WTC11 (cell line): ENCODE results near the gene NOL4L. TPM values are rescaled to one million over a fixed set of nuclear protein-coding genes. Genes with fewer than 3 reads are reported as not detected.

ENCODE experiments used
- ATAC-seq: fragments of 200-7000 bp; cut with Tn5 transposase; 2 replicates; pipeline ENCODE4 v1.10.0; 2021; ENCODE audit warnings: mild to moderate bottlenecking, moderate library complexity
- CTCF ChIA-PET: fragments of 300-600 bp; sonication (Branson Sonifier 250); formaldehyde crosslinking; loops from one replicate; lab custom pipeline; 2021; ENCODE audit warnings: antibody characterized with exemption; lab: Charles Lee
- POLR2A ChIA-PET: fragments of 350-600 bp; sonication (Branson Sonifier 250); formaldehyde crosslinking; loops from one replicate; lab custom pipeline; 2021; ENCODE audit warnings: antibody characterized with exemption; lab: Charles Lee
- DNase-seq: peaks from one replicate; pipeline ENCODE4 v3.0.0; 2021; ENCODE audit warnings: low spot score
- H3K27ac Mint-ChIP-seq: 2 replicates; pipeline ENCODE4 v1.8.0; 2021; ENCODE audit warnings: mixed read lengths
- H3K27me3 Mint-ChIP-seq: 2 replicates; pipeline ENCODE4 v1.8.0; 2021; ENCODE audit warnings: low read depth, mild to moderate bottlenecking, moderate library complexity, mixed read lengths
- H3K36me3 Mint-ChIP-seq: 2 replicates; pipeline ENCODE4 v1.8.0; 2021; ENCODE audit warnings: mixed read lengths
- H3K4me1 Mint-ChIP-seq: 2 replicates; pipeline ENCODE4 v1.8.0; 2022; ENCODE audit warnings: mixed read lengths
- H3K4me3 Mint-ChIP-seq: 2 replicates; pipeline ENCODE4 v1.8.0; 2021; ENCODE audit warnings: mild to moderate bottlenecking, moderate library complexity, mixed read lengths
- H3K9me3 Mint-ChIP-seq: 2 replicates; pipeline ENCODE4 v1.8.0; 2021; ENCODE audit warnings: mixed read lengths
- ARID4B ChIP-seq: sonication (generic); formaldehyde crosslinking; IDR thresholded peaks from 2 replicates; pipeline ENCODE4 v1.8.0; 2023; ENCODE audit warnings: missing genetic modification reagents, mild to moderate bottlenecking, borderline replicate concordance
- ATF3 ChIP-seq: sonication (generic); formaldehyde crosslinking; conservative IDR thresholded peaks from 2 replicates; pipeline ENCODE4 v1.8.1; 2022; ENCODE audit warnings: mild to moderate bottlenecking, missing genetic modification reagents
- CTCF ChIP-seq: fragments of 200-600 bp; IDR thresholded peaks from 2 replicates; pipeline ENCODE4 v1.8.0; 2022; ENCODE audit warnings: antibody characterized with exemption
- ESRRA ChIP-seq: sonication (generic); formaldehyde crosslinking; IDR thresholded peaks from 2 replicates; pipeline ENCODE4 v1.8.1; 2022; ENCODE audit warnings: mild to moderate bottlenecking, missing genetic modification reagents, borderline replicate concordance
- ETV6 ChIP-seq: sonication (generic); formaldehyde crosslinking; IDR thresholded peaks from 2 replicates; pipeline ENCODE4 v1.8.1; 2022; ENCODE audit warnings: mild to moderate bottlenecking, missing genetic modification reagents
- GRHL2 ChIP-seq: fragments of 250-450 bp; sonication (Bioruptor Pico); IDR thresholded peaks from 2 replicates; pipeline ENCODE4 v1.8.0; 2022; ENCODE audit warnings: mild to moderate bottlenecking, moderate library complexity; ENCODE audit not compliant: insufficient replicate concordance, severe bottlenecking
- IRF2 ChIP-seq: sonication (generic); formaldehyde crosslinking; IDR thresholded peaks from 2 replicates; pipeline ENCODE4 v1.8.0; 2022; ENCODE audit warnings: low read depth, missing genetic modification reagents, borderline replicate concordance
- NFE2L1 ChIP-seq: sonication (generic); formaldehyde crosslinking; IDR thresholded peaks from 2 replicates; pipeline ENCODE4 v1.8.1; 2023; ENCODE audit warnings: missing genetic modification reagents
- NFYB ChIP-seq: sonication (generic); formaldehyde crosslinking; conservative IDR thresholded peaks from 2 replicates; pipeline ENCODE4 v1.8.0; 2022; ENCODE audit warnings: low read depth, missing genetic modification reagents
- NR1H2 ChIP-seq: sonication (generic); formaldehyde crosslinking; IDR thresholded peaks from 2 replicates; pipeline ENCODE4 v1.9.0; 2021; ENCODE audit warnings: mild to moderate bottlenecking, moderate library complexity, missing genetic modification reagents
- OVOL2 ChIP-seq: fragments of 250-450 bp; sonication (Bioruptor Pico); IDR thresholded peaks from 2 replicates; pipeline ENCODE4 v1.9.0; 2021; ENCODE audit warnings: mild to moderate bottlenecking, borderline replicate concordance
- PRRX2 ChIP-seq: fragments of 250-450 bp; sonication (Bioruptor Pico); IDR thresholded peaks from 2 replicates; pipeline ENCODE4 v1.8.0; 2021; ENCODE audit warnings: mild to moderate bottlenecking
- RORB ChIP-seq: fragments of 250-450 bp; sonication (Bioruptor Pico); IDR thresholded peaks from 2 replicates; pipeline ENCODE4 v1.9.0; 2021; ENCODE audit warnings: mild to moderate bottlenecking
- TP53 ChIP-seq: sonication (generic); formaldehyde crosslinking; IDR thresholded peaks from 2 replicates; pipeline ENCODE4 v1.8.1; 2023; ENCODE audit warnings: mild to moderate bottlenecking, missing genetic modification reagents
- USF1 ChIP-seq: sonication (generic); formaldehyde crosslinking; IDR thresholded peaks from 2 replicates; pipeline ENCODE4 v1.8.0; 2022; ENCODE audit warnings: mild to moderate bottlenecking, missing genetic modification reagents
- ZNF512 ChIP-seq: sonication (generic); formaldehyde crosslinking; IDR thresholded peaks from 2 replicates; pipeline ENCODE4 v1.8.1; 2022; ENCODE audit warnings: missing genetic modification reagents, borderline replicate concordance
- ZNF671 ChIP-seq: fragments of 250-450 bp; sonication (Bioruptor Pico); IDR thresholded peaks from 2 replicates; pipeline ENCODE4 v1.8.0; 2021; ENCODE audit warnings: mild to moderate bottlenecking
- total RNA-seq: library from RNA; stranded (reverse); gene quantifications from 3 replicates; pipeline ENCODE4 v1.2.3, GENCODE V29; 2021
- TF ChIP-seq, protein P1 (sequence below): fragments of 250-450 bp; sonication (Bioruptor Pico); IDR thresholded peaks from 2 replicates; pipeline ENCODE4 v1.9.0; 2021; ENCODE audit warnings: mild to moderate bottlenecking
- TF ChIP-seq, protein P2 (sequence below): sonication (generic); formaldehyde crosslinking; IDR thresholded peaks from 2 replicates; pipeline ENCODE4 v1.8.1; 2022; ENCODE audit warnings: low read depth, mild to moderate bottlenecking, moderate library complexity, missing genetic modification reagents, borderline replicate concordance
- TF ChIP-seq, protein P3 (sequence below): fragments of 250-450 bp; sonication (Bioruptor Pico); IDR thresholded peaks from 2 replicates; pipeline ENCODE4 v2.1.2; 2022; ENCODE audit warnings: mild to moderate bottlenecking, moderate library complexity

NOL4L gene
- total RNA-seq, 1 experiment from 2014 or later: 29.0 TPM

GRCh38 chr20:32510120-32510600, 75.0 kb downstream of the NOL4L start (continued):
- no peak for TF ChIP-seq USF1 (CRISPR knock-in tag)
- TF ChIP-seq, protein P1, sequence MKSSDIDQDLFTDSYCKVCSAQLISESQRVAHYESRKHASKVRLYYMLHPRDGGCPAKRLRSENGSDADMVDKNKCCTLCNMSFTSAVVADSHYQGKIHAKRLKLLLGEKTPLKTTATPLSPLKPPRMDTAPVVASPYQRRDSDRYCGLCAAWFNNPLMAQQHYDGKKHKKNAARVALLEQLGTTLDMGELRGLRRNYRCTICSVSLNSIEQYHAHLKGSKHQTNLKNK (CRISPR knock-in tag): no peak
- TF ChIP-seq, protein P2, sequence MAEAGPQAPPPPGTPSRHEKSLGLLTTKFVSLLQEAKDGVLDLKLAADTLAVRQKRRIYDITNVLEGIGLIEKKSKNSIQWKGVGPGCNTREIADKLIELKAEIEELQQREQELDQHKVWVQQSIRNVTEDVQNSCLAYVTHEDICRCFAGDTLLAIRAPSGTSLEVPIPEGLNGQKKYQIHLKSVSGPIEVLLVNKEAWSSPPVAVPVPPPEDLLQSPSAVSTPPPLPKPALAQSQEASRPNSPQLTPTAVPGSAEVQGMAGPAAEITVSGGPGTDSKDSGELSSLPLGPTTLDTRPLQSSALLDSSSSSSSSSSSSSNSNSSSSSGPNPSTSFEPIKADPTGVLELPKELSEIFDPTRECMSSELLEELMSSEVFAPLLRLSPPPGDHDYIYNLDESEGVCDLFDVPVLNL (CRISPR knock-in tag): no peak

- no peak for ATAC-seq
- Mint-ChIP-seq H3K4me1 (peaks cover 45% of the 10 kb centered on the region), H3K9me3 (no peaks in the 10 kb centered on the region), H3K27me3 (no peaks in the 10 kb centered on the region), H3K27ac (no peak overlapping the region), H3K36me3 (no peaks in the 10 kb centered on the region), H3K4me3 (no peak overlapping the region)
- CTCF ChIA-PET: interaction anchor here (0.5 to 0.7 kb wide), 2 partner anchors 15 to 20 kb away, joined by 3 to 4 read pairs; no protein-coding TSS in a partner anchor
- no peak for TF ChIP-seq ATF3 (CRISPR knock-in tag)
- TF ChIP-seq NR1H2 (CRISPR knock-in tag): no peak
- no peak for TF ChIP-seq NFYB
- TF ChIP-seq OVOL2: no peak
- TF ChIP-seq TP53 (CRISPR knock-in tag): no peak
- TF ChIP-seq GRHL2 (CRISPR knock-in tag): no peak
- TF ChIP-seq PRRX2 (CRISPR knock-in tag): no peak
- TF ChIP-seq ARID4B (CRISPR knock-in tag): no peak
- TF ChIP-seq RORB (CRISPR knock-in tag): no peak
- TF ChIP-seq, protein P3, sequence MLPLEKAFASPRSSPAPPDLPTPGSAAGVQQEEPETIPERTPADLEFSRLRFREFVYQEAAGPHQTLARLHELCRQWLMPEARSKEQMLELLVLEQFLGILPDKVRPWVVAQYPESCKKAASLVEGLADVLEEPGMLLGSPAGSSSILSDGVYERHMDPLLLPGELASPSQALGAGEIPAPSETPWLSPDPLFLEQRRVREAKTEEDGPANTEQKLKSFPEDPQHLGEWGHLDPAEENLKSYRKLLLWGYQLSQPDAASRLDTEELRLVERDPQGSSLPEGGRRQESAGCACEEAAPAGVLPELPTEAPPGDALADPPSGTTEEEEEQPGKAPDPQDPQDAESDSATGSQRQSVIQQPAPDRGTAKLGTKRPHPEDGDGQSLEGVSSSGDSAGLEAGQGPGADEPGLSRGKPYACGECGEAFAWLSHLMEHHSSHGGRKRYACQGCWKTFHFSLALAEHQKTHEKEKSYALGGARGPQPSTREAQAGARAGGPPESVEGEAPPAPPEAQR (CRISPR knock-in tag): no peak
- no peak for TF ChIP-seq NFE2L1 (CRISPR knock-in tag)
- no peak for DNase-seq
- POLR2A ChIA-PET: no interaction called here
Measured at GRCh38 chr20:32509639-32510066, 75.5 kb downstream of the NOL4L start.

GRCh38 chr20:32508775-32509119, 76.4 kb downstream of the NOL4L start:
- Mint-ChIP-seq H3K4me1 (peaks cover 45% of the 10 kb centered on the region), H3K36me3 (no peaks in the 10 kb centered on the region), H3K27me3 (no peaks in the 10 kb centered on the region), H3K4me3 (no peak overlapping the region), H3K27ac (no peak overlapping the region), H3K9me3 (no peaks in the 10 kb centered on the region)
- DNase-seq (no peak), ATAC-seq (no peak)
- POLR2A ChIA-PET: interaction anchor here (0.6 kb wide), 1 partner anchor 365 kb away, joined by 3 read pairs; no protein-coding TSS in a partner anchor
- CTCF ChIA-PET: interaction anchor here (0.5 to 3.2 kb wide), 9 partner anchors 8 to 347 kb away, joined by 3 to 14 read pairs (median 4); no protein-coding TSS in a partner anchor
- TF ChIP-seq ZNF512 (CRISPR knock-in tag): no peak
- TF ChIP-seq CTCF: no peak
- no peak for TF ChIP-seq IRF2 (CRISPR knock-in tag)
- TF ChIP-seq PRRX2 (CRISPR knock-in tag): no peak
- TF ChIP-seq ZNF671 (CRISPR knock-in tag): no peak
- TF ChIP-seq ETV6 (CRISPR knock-in tag): no peak
- TF ChIP-seq, protein P3 (CRISPR knock-in tag): no peak
- TF ChIP-seq ESRRA (CRISPR knock-in tag): no peak
